GM20000 (cell line): ENCODE results near the gene OPN5.

Source experiments
- DNase-seq: peaks from one replicate; pipeline ENCODE4 v3.0.0; 2012; ENCODE audit warnings: low spot score
- TF ChIP-seq, protein P1 (sequence below): IDR thresholded peaks from 2 replicates; pipeline ENCODE4 v1.5.1; 2012; ENCODE audit warnings: mild to moderate bottlenecking, control low read depth; ENCODE audit errors: extremely low read depth, missing control alignments

The OPN5 gene

DNA sequence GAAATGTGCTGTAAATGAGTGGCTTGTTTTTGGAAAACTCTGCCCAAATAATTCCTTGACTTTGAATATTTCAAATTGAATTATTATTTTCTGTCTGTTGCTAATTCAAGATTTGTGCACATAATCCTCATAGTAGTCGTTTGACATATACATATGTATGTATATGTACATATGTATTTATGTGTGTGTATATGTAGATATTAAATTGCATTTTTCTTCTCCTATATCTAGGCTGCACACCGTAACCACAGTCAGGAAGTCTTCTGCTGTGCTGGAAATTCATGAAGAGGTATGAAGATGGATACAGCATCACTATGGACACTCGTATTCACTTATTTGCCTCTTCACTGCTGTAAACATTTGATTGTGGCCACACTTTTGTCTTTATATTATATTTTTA, 29.6 kb downstream of the OPN5 start:
- TF ChIP-seq, protein P1, sequence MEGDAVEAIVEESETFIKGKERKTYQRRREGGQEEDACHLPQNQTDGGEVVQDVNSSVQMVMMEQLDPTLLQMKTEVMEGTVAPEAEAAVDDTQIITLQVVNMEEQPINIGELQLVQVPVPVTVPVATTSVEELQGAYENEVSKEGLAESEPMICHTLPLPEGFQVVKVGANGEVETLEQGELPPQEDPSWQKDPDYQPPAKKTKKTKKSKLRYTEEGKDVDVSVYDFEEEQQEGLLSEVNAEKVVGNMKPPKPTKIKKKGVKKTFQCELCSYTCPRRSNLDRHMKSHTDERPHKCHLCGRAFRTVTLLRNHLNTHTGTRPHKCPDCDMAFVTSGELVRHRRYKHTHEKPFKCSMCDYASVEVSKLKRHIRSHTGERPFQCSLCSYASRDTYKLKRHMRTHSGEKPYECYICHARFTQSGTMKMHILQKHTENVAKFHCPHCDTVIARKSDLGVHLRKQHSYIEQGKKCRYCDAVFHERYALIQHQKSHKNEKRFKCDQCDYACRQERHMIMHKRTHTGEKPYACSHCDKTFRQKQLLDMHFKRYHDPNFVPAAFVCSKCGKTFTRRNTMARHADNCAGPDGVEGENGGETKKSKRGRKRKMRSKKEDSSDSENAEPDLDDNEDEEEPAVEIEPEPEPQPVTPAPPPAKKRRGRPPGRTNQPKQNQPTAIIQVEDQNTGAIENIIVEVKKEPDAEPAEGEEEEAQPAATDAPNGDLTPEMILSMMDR: no peak
- DNase-seq: no peak

GRCh38 chr6:47817749-47818148, 35.9 kb downstream of the OPN5 start:
- DNase-seq: no peak
- TF ChIP-seq, protein P1: no peak

- TF ChIP-seq, protein P1: no peak
- DNase-seq: no peak
Measured at GRCh38 chr6:47819461-47819860, 37.6 kb downstream of the OPN5 start.

DNA sequence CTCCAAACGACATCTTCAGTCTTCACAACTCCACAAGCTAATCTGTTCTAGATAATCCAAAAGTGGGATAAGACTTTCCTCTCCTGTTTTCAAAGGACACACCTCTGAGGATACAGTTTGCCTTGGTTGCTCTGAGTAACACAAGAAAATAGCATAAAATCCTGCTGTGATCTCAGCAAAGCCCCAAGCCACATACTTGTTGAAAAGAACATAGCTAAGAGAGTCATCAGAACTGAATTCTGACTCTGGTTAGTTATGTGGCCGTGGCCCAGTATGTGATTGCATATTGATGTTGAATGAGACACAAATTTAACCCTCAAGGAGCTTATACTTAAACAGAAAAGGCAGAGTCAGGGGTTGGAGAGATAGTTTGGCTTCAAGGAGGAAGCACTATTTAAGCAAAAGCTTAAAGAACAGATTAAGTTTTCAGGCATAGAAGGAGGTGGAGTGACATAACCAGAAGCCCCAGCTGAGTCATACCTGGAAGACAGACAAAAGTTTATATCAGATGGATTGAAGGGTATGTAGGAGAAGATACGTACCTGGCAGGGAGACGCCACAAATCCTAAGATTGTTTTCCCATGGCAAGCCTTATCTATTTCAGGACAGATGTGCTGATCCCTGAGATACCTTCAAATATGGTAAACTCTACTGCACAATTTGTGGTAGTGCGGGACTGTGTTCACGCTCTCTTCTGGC, 41.2 kb downstream of the OPN5 start:
- TF ChIP-seq, protein P1: no peak
- DNase-seq: no peak

DNA sequence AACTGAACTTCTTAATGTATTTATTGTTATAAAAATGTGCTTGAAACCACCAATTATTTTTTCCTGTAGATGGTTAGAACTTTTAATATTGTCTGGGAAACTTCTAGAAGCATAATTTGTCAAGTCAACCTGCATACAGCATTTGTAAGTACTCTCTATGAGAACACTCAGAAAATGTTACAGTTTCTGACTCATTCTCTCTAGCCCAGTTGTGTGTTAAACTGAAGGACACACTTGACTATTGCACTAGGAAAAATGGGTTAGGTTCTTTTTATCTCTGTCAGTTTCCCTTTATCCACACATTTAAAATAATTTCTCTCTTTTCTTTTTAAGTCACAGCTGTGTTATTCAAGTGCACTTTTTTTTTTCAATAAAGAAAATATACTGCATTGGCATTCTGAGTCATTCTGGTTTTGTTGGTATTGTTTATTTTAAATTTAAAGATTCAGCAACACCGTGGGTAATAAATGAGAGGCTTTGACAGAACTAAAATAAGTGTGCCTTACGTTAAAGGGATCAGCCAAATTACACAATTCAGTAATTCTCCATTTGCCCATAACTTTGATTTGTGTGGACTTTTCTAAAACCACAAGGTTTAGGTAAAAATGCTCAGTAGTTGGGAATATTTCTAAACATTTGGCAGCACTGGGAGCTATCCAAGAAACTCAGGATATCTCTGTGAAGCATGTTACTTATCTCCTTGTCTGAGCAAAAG, 50.7 kb downstream of the OPN5 start:
- TF ChIP-seq, protein P1: no peak
- no peak for DNase-seq

DNA sequence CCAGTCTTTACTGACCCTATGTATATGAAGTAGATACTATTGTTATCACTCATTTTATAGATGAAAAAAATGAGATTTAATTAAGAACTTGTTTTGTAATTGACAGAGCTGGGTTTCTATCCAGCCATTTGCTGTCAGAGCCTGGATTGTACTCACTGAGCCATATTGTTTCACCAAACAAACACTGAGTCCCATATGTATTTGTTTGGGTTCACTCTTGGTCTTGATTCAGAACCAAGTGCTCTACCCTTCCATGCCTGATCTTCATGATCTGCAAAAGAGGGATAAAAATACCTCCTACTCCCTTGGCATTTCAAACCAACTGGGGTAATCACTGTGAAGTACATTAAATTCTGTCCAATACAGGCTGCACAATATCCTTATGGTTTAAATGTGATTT, 52.4 kb downstream of the OPN5 start:
- TF ChIP-seq, protein P1: no peak
- no peak for DNase-seq

DNA sequence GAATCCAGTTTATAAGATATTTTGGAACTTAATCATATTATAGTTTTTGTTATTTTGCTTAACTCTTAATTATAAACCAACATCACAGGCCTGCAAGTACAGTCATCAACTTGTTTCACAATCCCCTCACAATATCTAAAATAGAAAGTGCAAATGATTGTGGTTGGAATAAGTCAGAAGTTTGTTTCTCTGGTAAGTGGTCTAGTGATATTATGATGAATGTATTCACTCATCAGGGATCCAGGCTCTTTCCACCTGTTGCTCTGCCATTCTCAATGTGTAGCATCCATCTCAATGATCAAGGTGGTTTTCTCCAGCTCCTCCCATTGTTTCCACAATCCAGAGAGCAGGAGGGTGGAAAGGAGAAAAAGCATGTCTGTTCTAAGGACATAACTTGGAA, 54.2 kb downstream of the OPN5 start:
- DNase-seq: no peak
- TF ChIP-seq, protein P1: no peak
